CD4-positive, alpha-beta T cell (primary cell): ENCODE measurements around the gene IL13. TPM values are rescaled to one million over a fixed set of nuclear protein-coding genes. Genes with fewer than 3 reads are reported as not detected.

ENCODE experiments used
- ATAC-seq: fragments of 200-7000 bp; cut with Tn5 transposase; one replicate; pipeline ENCODE4 v1.10.0; 2022; ENCODE audit warnings: mild to moderate bottlenecking; ENCODE audit not compliant: poor library complexity
- CTCF ChIA-PET: fragments of 350-600 bp; sonication (Branson Sonifier 250); formaldehyde crosslinking; loops from one replicate; lab custom pipeline; 2021; ENCODE audit warnings: antibody characterized with exemption, inconsistent platforms; lab: Charles Lee
- POLR2A ChIA-PET: fragments of 350-600 bp; sonication (Branson Sonifier 250); formaldehyde crosslinking; loops from one replicate; lab custom pipeline; 2021; ENCODE audit warnings: antibody characterized with exemption, inconsistent platforms; lab: Charles Lee
- DNase-seq, 14 experiments: peaks; one replicate each; pipeline ENCODE4 v3.0.0-alpha.2; 2013 to 2020; ENCODE audit warnings: mixed read lengths in 2 of 14
- H3K27ac ChIP-seq, 2 donors: one replicate each; pipeline versions ENCODE4 v1.5.1 to v1.7.0; 2013; ENCODE audit warnings: low read length in 2 of 2, low read depth in 1 of 2, mild to moderate bottlenecking in 1 of 2
- H3K27me3 ChIP-seq, 2 experiments: 1 replicate in 1 of 2; 2 replicates in 1 of 2; pipeline versions ENCODE4 v1.6.1 to v1.7.0; 2013; ENCODE audit warnings: low read length in 2 of 2, control low read depth in 1 of 2, mild to moderate bottlenecking in 1 of 2, moderate library complexity in 1 of 2; ENCODE audit not compliant: insufficient read depth in 2 of 2, control insufficient read depth in 1 of 2
- H3K36me3 ChIP-seq: one replicate; pipeline ENCODE4 v1.6.1; 2013; ENCODE audit warnings: low read length, control low read depth; ENCODE audit not compliant: insufficient read depth
- H3K4me1 ChIP-seq: one replicate; pipeline ENCODE4 v1.6.1; 2013; ENCODE audit warnings: low read length, control low read depth; ENCODE audit not compliant: insufficient read depth
- H3K4me3 ChIP-seq: one replicate; pipeline ENCODE4 v1.5.1; 2013; ENCODE audit warnings: mild to moderate bottlenecking, low read length, moderate library complexity
- H3K9me3 ChIP-seq, 2 experiments: 1 replicate in 1 of 2; 2 replicates in 1 of 2; pipeline versions ENCODE4 v1.6.1 to v1.7.0; 2013; ENCODE audit warnings: low read length in 2 of 2, mild to moderate bottlenecking in 2 of 2, control low read depth in 1 of 2, moderate library complexity in 1 of 2; ENCODE audit not compliant: control insufficient read depth in 1 of 2, insufficient read depth in 1 of 2
- H3K27ac Mint-ChIP-seq: one replicate; pipeline ENCODE4 v1.8.0; 2020; ENCODE audit warnings: mixed read lengths
- H3K27me3 Mint-ChIP-seq: one replicate; pipeline ENCODE4 v1.8.0; 2021; ENCODE audit warnings: mixed read lengths
- H3K36me3 Mint-ChIP-seq: one replicate; pipeline ENCODE4 v1.8.0; 2021; ENCODE audit warnings: low read depth, mixed read lengths
- H3K4me1 Mint-ChIP-seq: one replicate; pipeline ENCODE4 v1.8.0; 2021; ENCODE audit warnings: low read depth, mixed read lengths
- H3K4me3 Mint-ChIP-seq: one replicate; pipeline ENCODE4 v1.8.0; 2020; ENCODE audit warnings: mild to moderate bottlenecking, mixed read lengths
- H3K9me3 Mint-ChIP-seq: one replicate; pipeline ENCODE4 v1.8.0; 2020; ENCODE audit warnings: mixed read lengths
- intact Hi-C, 2 experiments: fragments of 100-400 bp; cut with DNase I in 1 of 2; cut with micrococcal nuclease in 1 of 2; formaldehyde crosslinking; loops; one replicate each; pipeline versions ENCODE4 v1.15.1 to v1.9.0; 2023 to 2025; cut with DNase I, micrococcal nuclease
- total RNA-seq, 174 experiments: library from RNA in 2 of 174; stranded (reverse) in 2 of 174; gene quantifications; one replicate each; pipeline ENCODE4 v1.2.3 and lab custom pipeline; 2021 to 2026
- TF ChIP-seq, protein P1 (sequence below): fragments of 200-600 bp; IDR thresholded peaks from one replicate; pipeline ENCODE4 v1.8.0; 2022; ENCODE audit warnings: antibody characterized with exemption, mild to moderate bottlenecking

IL13 gene
- total RNA-seq, 2 experiments from 2014 or later = 0.17 TPM; not detected in 1

GRCh38 chr5:132692632-132692967, 34.6 kb downstream of the IL13 start:
- H3K27me3 ChIP-seq = no peaks in the 10 kb centered on the region
- intact Hi-C loops = no loop called here
- no peaks in the 10 kb centered on the region for H3K27me3 Mint-ChIP-seq
- TF ChIP-seq, protein P1, sequence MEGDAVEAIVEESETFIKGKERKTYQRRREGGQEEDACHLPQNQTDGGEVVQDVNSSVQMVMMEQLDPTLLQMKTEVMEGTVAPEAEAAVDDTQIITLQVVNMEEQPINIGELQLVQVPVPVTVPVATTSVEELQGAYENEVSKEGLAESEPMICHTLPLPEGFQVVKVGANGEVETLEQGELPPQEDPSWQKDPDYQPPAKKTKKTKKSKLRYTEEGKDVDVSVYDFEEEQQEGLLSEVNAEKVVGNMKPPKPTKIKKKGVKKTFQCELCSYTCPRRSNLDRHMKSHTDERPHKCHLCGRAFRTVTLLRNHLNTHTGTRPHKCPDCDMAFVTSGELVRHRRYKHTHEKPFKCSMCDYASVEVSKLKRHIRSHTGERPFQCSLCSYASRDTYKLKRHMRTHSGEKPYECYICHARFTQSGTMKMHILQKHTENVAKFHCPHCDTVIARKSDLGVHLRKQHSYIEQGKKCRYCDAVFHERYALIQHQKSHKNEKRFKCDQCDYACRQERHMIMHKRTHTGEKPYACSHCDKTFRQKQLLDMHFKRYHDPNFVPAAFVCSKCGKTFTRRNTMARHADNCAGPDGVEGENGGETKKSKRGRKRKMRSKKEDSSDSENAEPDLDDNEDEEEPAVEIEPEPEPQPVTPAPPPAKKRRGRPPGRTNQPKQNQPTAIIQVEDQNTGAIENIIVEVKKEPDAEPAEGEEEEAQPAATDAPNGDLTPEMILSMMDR = no peak
- peaks cover 31% of the 10 kb centered on the region for H3K36me3 Mint-ChIP-seq
- CTCF ChIA-PET = no interaction called here
- no peak for DNase-seq
- H3K4me1 Mint-ChIP-seq = peaks cover 26% of the 10 kb centered on the region
- peaks cover 3% of the 10 kb centered on the region for H3K36me3 ChIP-seq
- H3K27ac Mint-ChIP-seq = no peak overlapping the region
- no peak overlapping the region for H3K27ac ChIP-seq
- no peak overlapping the region for H3K4me3 Mint-ChIP-seq
- no peak for ATAC-seq
- peaks cover 12% of the 10 kb centered on the region for H3K4me1 ChIP-seq
- no peak overlapping the region for H3K4me3 ChIP-seq
- H3K9me3 ChIP-seq = no peaks in the 10 kb centered on the region
- no peaks in the 10 kb centered on the region for H3K9me3 Mint-ChIP-seq
- POLR2A ChIA-PET = no interaction called here

- no peak for ATAC-seq
These were observed 38.0 kb downstream of the IL13 start for GRCh38 chr5:132695956-132696355.

DNA sequence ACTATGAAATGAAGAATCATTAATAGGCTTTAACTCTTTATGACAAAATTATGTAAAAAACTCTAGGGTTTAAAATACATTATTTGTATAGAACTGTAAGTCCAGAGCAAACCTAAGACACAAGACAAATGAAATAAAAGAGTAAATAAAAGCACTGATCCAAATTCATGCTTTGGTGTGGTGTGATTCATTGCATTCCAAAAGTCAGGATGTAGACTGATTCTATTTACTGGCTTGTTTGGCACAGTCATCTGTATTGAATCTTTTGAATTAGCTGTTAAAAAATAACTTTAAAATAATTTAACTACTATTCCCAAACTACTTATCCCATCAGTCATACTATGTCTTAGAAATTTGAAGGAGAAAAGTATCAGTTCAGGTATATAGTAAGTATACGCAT, 46.9 kb downstream of the IL13 start:
- Mint-ChIP-seq H3K4me1 (no peaks in the 10 kb centered on the region), H3K36me3 (peaks cover 47% of the 10 kb centered on the region), H3K27ac (no peak overlapping the region), H3K9me3 (no peaks in the 10 kb centered on the region), H3K27me3 (no peaks in the 10 kb centered on the region), H3K4me3 (no peak overlapping the region)
- Histone ChIP-seq H3K27me3 (no peaks in the 10 kb centered on the region), H3K36me3 (peaks cover 19% of the 10 kb centered on the region), H3K9me3 (no peaks in the 10 kb centered on the region), H3K27ac (no peak overlapping the region), H3K4me1 (no peaks in the 10 kb centered on the region), H3K4me3 (no peak overlapping the region)
- intact Hi-C loops = no loop called here
- TF ChIP-seq, protein P1 = no peak
- ChIA-PET POLR2A (no interaction called here), CTCF (interaction anchor here (1.5 kb wide), 1 partner anchor 115 kb away, joined by 3 read pairs; no protein-coding TSS in a partner anchor)
- DNase-seq (no peak), ATAC-seq (no peak)

More at GRCh38 chr5:132695956-132696355, 38.0 kb downstream of the IL13 start:
- H3K27me3 ChIP-seq = no peaks in the 10 kb centered on the region
- peaks cover 20% of the 10 kb centered on the region for H3K36me3 ChIP-seq
- Mint-ChIP-seq H3K4me1 (peaks cover 6% of the 10 kb centered on the region), H3K36me3 (peaks cover 63% of the 10 kb centered on the region), H3K4me3 (no peak overlapping the region), H3K27me3 (no peaks in the 10 kb centered on the region), H3K27ac (no peak overlapping the region), H3K9me3 (no peaks in the 10 kb centered on the region)
- H3K4me1 ChIP-seq = no peaks in the 10 kb centered on the region
- H3K4me3 ChIP-seq = no peak overlapping the region
- DNase-seq = no peak
- POLR2A ChIA-PET = no interaction called here
- intact Hi-C loops = no loop called here
- no peak overlapping the region for H3K27ac ChIP-seq
- CTCF ChIA-PET = interaction anchor here (1.3 kb wide), 1 partner anchor 25 kb away, joined by 3 read pairs; no protein-coding TSS in a partner anchor
- H3K9me3 ChIP-seq = no peaks in the 10 kb centered on the region
- TF ChIP-seq, protein P1 = no peak
